OCI-LY3 (cell line): ENCODE results near the gene POMGNT2.

Experiments used
- CTCF ChIP-seq: fragments of 200-600, 300-600 bp; sonication (generic); IDR thresholded peaks from 2 replicates; pipeline ENCODE4 v1.5.1; 2014; ENCODE audit warnings: antibody characterized with exemption, low read length, low read depth
- EZH2phosphoT487 ChIP-seq: fragments of 200-600 bp; shearing (Covaris generic); IDR thresholded peaks from 2 replicates; pipeline ENCODE4 v1.6.1; 2018; ENCODE audit warnings: antibody characterized with exemption, mixed run types, low read depth

GRCh38 chr3:43102773-43103480, 3.0 kb downstream of the POMGNT2 start:
- no peak for TF ChIP-seq CTCF
- no peak for TF ChIP-seq EZH2phosphoT487
